ENCODE data around the gene PIM3.

PIM3 gene

DNA sequence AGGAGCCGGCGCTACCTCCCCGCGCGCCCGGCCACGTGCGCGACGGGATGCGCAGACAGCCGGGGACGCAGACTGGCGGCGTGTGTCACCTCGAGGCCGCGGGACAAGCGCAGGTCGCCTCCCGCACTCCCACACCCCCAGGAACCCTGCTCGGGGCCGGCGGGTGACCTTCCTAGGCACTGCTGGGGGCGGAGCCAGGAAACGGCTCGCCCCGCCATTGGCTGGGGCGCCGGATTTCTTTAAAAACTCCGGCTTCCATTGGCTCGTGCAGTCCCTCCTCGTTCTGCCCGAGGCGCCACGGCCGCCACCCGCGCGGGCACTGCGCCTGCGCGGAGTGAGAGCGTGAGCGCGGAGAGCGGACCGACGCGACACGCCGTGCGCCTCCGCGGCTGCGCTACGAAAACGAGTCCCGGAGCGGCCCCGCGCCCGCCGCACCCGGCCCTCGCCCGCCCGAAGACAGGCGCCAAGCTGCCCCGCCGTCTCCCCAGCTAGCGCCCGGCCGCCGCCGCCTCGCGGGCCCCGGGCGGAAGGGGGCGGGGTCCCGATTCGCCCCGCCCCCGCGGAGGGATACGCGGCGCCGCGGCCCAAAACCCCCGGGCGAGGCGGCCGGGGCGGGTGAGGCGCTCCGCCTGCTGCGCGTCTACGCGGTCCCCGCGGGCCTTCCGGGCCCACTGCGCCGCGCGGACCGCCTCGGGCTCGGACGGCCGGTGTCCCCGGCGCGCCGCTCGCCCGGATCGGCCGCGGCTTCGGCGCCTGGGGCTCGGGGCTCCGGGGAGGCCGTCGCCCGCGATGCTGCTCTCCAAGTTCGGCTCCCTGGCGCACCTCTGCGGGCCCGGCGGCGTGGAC, at the start of gene PIM3:
Gene PIM3, plus strand, starts transcription at position 614 of the 846 bp plus-strand sequence. Its CDS starts 176 bp downstream, at position 790.
- DNase-seq: peak; percentile 96

DNA sequence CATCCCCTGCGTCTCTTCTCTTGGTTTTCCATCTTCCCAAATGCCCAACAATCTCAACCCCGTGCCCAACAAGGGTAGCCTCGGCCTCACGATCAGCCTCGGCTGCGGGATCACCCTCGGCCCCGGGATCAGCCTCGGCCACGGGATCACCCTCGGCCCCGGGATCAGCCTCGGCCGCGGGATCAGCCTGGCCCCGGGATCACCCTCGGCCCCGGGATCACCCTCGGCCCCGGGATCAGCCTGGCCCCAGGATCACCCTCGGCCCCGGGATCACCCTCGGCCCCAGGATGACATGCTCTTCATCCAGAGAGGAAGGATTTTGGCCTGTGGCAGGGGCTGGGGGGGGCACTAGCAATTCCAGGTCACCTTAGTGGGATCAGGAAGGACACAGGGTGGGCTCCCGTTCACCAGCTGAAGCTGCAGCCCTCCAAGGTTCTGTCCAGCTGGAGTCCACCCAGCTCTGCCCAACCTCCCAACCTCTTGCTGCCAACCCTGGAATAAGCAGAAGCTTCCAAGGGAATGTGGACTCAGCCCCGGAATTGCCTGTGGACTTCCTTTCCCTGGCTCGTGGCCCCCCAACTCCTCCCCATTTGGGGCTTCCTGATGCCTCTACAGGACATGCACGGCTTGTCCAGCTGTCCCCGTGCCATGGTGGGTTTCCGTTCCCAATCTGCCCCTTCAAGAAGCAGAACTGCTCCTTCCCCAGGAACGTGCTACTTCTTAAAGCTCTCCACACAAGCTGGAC, 48.5 kb upstream of the PIM3 start:
- DNase-seq: no peak

DNA sequence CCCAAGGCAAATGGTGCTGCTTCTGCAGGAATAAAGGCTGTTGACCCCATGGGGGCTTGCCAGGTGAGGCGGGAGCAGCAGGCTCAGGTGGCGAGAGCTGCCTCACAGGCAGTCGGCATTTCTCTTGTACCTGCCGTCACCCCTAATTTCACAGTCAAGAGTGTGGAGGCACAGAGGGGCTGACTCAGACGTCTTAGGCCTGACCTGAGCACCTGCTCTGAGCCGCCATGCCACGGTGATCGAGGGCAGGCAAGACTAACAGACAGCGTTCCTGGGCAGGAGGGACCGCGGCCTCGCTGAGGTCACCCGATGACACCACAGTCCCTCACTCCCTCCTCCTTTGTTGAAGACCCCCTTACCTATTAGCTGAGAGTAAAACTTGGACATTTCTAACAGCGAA, 47.5 kb upstream of the PIM3 start:
- no peak for DNase-seq

- DNase-seq: no peak
Measured at GRCh38 chr22:49913446-49913845, 47.1 kb upstream of the PIM3 start.

DNA sequence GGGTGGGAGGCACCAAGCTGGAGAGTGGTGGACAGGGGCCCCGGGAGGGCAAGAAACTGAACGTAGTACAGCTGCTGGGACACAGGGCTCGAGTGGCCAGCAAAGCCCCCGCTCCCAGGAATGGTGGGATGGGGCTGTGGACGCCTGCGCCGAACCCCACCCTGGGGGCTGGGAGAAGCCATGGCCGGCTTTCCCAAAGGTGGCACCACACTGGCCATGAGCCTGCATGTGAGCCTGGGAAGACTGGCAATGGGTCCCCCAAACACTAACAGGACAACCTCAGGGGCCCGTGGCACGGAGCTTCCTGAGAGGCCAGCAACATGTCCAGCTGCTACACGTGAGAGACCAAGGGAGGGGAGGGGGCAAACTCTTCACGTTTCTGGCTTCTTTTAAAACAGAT, 46.3 kb upstream of the PIM3 start:
- DNase-seq: no peak

DNA sequence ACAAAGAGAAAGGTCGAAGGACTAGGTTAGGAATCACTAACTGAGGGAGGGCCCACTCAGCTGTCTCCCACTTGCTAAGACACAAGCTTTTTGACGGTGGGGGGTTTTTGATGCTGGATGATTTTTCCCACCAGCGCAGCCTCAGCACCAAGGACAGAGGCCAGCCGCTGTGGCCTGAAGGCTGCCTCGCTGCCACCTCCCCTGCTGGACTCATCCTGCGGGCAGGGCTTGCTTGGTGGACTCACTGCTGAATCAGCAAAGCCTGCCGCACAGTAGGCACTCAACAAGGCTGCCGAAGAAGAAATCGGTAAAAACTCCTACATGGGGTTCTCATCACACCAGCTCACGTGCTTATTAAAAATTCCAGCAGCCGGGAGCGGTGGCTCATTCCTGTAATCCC, 45.0 kb upstream of the PIM3 start:
- no peak for DNase-seq

GRCh38 chr22:49916831-49917230, 43.7 kb upstream of the PIM3 start:
- DNase-seq: no peak

DNA sequence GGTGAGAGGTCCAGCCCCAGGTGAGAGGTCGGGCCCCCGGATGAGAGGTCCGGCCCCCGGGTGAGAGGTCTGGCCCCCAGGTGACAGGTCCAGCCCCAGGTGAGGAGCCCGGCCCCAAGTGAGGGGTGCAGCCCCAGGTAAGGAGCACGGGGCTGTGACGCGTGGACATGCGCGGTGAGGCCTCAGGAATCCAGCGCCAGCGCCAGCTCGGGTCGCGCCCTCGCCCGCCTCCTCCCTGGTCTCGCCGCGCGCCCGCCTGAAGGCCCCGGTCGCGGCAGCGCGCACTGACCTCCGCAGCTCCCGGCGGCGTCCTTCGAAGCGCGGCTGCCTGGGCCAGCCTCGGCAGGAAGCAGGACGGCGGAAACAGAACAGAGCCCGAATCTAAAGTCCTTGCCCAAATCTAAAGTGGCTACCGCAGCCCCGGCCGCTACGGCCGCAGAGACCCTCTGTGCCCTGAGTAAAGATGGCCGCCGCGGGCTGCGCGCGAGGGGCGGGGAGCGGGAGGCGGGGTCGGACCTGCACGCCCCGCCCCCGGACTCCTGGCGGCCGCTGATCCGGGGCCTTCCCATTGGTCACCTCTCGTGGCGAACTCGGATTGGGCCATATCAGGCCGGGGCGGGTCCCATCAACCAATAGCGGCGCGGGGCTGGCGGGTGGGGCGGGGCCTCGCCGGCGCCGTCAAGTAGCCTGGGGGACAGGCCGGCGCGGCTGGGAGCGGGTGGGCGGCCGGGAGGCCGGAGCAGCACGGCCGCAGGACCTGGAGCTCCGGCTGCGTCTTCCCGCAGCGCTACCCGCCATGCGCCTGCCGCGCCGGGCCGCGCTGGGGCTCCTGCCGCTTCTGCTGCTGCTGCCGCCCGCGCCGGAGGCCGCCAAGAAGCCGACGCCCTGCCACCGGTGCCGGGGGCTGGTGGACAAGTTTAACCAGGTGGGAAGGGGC, 42.3 kb upstream of the PIM3 start, which contains the start of the genes ALG12 and CRELD2:
Gene ALG12, minus strand, starts transcription at position 465 of the 937 bp plus-strand sequence. CDS start 4,673 bp downstream, outside the sequence.
Gene CRELD2, plus strand, starts transcription at position 661 of the 937 bp plus-strand sequence. Its CDS starts 136 bp downstream, at position 797.
- DNase-seq: peak; percentile 96

GRCh38 chr22:49918911-49919881, 41.4 kb upstream of the PIM3 start:
- no peak for DNase-seq

- no peak for DNase-seq
Measured at GRCh38 chr22:49920859-49921258, 39.7 kb upstream of the PIM3 start.

DNA sequence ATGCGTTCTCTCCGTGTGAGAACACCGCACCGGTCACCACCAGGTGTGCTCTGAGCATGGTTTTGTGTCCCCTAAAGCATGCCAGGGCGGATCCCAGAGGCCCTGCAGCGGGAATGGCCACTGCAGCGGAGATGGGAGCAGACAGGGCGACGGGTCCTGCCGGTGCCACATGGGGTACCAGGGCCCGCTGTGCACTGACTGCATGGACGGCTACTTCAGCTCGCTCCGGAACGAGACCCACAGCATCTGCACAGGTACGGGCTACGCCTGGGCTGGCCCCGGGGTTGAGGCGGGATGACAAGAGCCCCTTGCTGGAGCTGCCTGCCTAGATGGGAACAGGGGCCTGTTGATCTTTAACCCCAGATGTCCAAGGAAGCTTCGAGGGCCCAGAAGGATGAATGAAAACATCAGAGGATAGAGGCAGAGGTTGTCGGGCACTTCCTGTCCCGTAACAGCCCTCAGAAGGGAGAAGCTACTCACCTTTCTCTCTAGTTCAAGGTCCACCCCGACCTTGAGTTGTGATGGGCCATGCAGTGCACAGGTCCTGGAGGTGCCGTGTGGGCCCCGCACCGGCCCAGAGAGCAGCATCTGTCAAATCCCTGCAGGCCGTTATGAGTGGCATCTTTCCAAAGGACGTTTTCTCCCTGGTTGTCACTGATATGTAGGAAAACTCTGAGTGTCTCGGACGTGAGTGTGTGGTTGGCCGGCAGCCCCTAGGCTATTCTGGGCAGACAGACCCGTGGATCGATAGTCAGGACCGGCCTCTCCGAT, 38.9 kb upstream of the PIM3 start:
- DNase-seq: no peak

GRCh38 chr22:49922484-49922883, 38.1 kb upstream of the PIM3 start:
- DNase-seq: no peak

DNA sequence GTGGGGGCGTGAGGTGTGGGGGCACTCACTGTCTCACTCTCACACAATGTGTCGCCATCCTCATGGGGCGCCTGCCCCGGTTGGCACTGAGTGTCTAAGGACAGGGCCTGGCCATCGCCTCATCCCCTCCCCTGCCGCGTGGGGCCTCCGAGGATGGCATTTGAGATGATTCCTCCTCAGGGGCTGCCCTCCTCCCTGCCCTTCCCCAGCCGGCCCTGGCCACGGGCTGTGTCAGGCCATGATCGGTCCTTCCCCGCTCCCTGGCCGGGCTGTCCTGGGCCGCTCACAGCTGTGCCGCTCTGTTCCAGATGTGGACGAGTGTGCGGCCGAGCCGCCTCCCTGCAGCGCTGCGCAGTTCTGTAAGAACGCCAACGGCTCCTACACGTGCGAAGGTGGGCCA, 37.6 kb upstream of the PIM3 start:
- no peak for DNase-seq

DNA sequence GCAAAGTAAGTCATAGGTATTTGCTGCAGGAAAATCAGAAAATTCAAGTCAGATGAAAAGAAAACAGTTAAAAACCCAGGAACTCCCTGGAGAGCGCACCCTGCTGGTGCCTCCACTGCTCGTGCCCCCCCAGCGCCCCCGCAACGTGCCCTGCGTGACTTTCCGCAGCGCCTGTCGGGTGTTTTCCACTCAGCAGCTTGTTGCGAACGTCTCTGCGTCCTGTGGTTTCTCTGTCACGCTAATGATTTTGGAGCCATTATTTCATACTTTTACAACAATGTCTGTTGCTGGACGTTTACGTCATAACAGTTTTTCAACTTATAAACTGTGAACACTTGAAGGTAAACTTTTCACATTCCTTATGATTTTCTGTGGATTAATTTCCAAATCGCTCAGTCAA, 37.1 kb upstream of the PIM3 start:
- no peak for DNase-seq

GRCh38 chr22:49924113-49924833, 36.3 kb upstream of the PIM3 start:
- no peak for DNase-seq

GRCh38 chr22:49925525-49926128, 34.9 kb upstream of the PIM3 start:
- DNase-seq: peak; percentile 63

GRCh38 chr22:49926916-49927315, 33.7 kb upstream of the PIM3 start:
- DNase-seq: no peak

- no peak for DNase-seq
Measured at GRCh38 chr22:49927483-49928184, 32.9 kb upstream of the PIM3 start.

- no peak for DNase-seq
Measured at GRCh38 chr22:49928185-49928495, 32.4 kb upstream of the PIM3 start.

All from GDM1 (cell line).